Fibroblast of skin of scalp (primary cell): Measurements from ENCODE around the gene UBE2H. TPM values are rescaled to one million over a fixed set of nuclear protein-coding genes. Genes with fewer than 3 reads are reported as not detected.
"Not testable (repeated sequence)": the region's sequence is repeated elsewhere in the genome, so short reads cannot be mapped to it uniquely, and the experiment has no call there.

Source experiments
- DNase-seq: peaks from one replicate; pipeline ENCODE4 v3.0.0-alpha.2; 2013
- polyA plus RNA-seq, 2 experiments: library from polyadenylated mRNA; unstranded; fragments of 120-200 nt; gene quantifications; one replicate each; pipeline ENCODE4 v1.2.1, GENCODE V29; 2013; ENCODE audit not compliant: insufficient read length in 2 of 2

The UBE2H gene
- 84.5 TPM for polyA plus RNA-seq (2013, experiment 1 of 2; ENCODE audit: insufficient read length)
- 82.0 TPM for polyA plus RNA-seq (2013, experiment 2 of 2; ENCODE audit: insufficient read length)

GRCh38 chr7:129952653-129953560 lies at the start of gene UBE2H:
UBE2H (minus strand) TSS chr7:129952960; CDS start chr7:129952555, 405 bp downstream.
- DNase-seq, result peak; percentile 93

GRCh38 chr7:129998446-129998845 lies 45.7 kb upstream of the UBE2H start:
- DNase-seq, result no peak

GRCh38 chr7:129997285-129997684 lies 44.5 kb upstream of the UBE2H start:
- DNase-seq, result no peak

- DNase-seq, result no peak
Measured at GRCh38 chr7:129993275-129993674, 40.5 kb upstream of the UBE2H start.

- DNase-seq, result no peak
Measured at GRCh38 chr7:129990403-129991192, 37.8 kb upstream of the UBE2H start.

- DNase-seq, result no peak
Measured at GRCh38 chr7:129989466-129989865, 36.7 kb upstream of the UBE2H start.

- DNase-seq, result no peak
Measured at GRCh38 chr7:129986600-129986999, 33.8 kb upstream of the UBE2H start.

- DNase-seq, result no peak
Measured at GRCh38 chr7:129980667-129981066, 27.9 kb upstream of the UBE2H start.

- DNase-seq, result no peak
Measured at GRCh38 chr7:129975309-129975708, 22.5 kb upstream of the UBE2H start.

- DNase-seq, result no peak
Measured at GRCh38 chr7:129970816-129971215, 18.1 kb upstream of the UBE2H start.

- DNase-seq, result peak; percentile 71
Measured at GRCh38 chr7:129969881-129970446, 17.2 kb upstream of the UBE2H start.

GRCh38 chr7:129968592-129969383 lies 16.0 kb upstream of the UBE2H start:
- DNase-seq, result no peak

GRCh38 chr7:129960204-129960475 lies 7.4 kb upstream of the UBE2H start:
- not testable (repeated sequence) for DNase-seq

- peak; percentile 11 for DNase-seq
Measured at GRCh38 chr7:129959471-129960203, 6.9 kb upstream of the UBE2H start.

- DNase-seq, result peak; percentile 55
Measured at GRCh38 chr7:129958643-129959470, 6.1 kb upstream of the UBE2H start.

GRCh38 chr7:129955993-129956543 lies 3.3 kb upstream of the UBE2H start:
- no peak for DNase-seq

- peak; percentile 22 for DNase-seq
Measured at GRCh38 chr7:129952086-129952652, 591 bp downstream of the UBE2H start.

GRCh38 chr7:129951226-129952085 lies 1.3 kb downstream of the UBE2H start:
- peak; percentile 8 for DNase-seq

- no peak for DNase-seq
Measured at GRCh38 chr7:129950933-129951225, 1.9 kb downstream of the UBE2H start.
